Stimulated activated CD4-positive, alpha-beta T cell treated with anti-CD3 and anti-CD28 coated beads, Interleukin-4, amount 100 ng/mL, for 48 hours (primary cell): ENCODE data around the gene UMODL1.

Experiments
- DNase-seq, 2 donors: peaks; one replicate each; pipeline ENCODE4 v3.0.0-alpha.2; 2020; ENCODE audit warnings: low read depth in 2 of 2

UMODL1 gene, protein sequence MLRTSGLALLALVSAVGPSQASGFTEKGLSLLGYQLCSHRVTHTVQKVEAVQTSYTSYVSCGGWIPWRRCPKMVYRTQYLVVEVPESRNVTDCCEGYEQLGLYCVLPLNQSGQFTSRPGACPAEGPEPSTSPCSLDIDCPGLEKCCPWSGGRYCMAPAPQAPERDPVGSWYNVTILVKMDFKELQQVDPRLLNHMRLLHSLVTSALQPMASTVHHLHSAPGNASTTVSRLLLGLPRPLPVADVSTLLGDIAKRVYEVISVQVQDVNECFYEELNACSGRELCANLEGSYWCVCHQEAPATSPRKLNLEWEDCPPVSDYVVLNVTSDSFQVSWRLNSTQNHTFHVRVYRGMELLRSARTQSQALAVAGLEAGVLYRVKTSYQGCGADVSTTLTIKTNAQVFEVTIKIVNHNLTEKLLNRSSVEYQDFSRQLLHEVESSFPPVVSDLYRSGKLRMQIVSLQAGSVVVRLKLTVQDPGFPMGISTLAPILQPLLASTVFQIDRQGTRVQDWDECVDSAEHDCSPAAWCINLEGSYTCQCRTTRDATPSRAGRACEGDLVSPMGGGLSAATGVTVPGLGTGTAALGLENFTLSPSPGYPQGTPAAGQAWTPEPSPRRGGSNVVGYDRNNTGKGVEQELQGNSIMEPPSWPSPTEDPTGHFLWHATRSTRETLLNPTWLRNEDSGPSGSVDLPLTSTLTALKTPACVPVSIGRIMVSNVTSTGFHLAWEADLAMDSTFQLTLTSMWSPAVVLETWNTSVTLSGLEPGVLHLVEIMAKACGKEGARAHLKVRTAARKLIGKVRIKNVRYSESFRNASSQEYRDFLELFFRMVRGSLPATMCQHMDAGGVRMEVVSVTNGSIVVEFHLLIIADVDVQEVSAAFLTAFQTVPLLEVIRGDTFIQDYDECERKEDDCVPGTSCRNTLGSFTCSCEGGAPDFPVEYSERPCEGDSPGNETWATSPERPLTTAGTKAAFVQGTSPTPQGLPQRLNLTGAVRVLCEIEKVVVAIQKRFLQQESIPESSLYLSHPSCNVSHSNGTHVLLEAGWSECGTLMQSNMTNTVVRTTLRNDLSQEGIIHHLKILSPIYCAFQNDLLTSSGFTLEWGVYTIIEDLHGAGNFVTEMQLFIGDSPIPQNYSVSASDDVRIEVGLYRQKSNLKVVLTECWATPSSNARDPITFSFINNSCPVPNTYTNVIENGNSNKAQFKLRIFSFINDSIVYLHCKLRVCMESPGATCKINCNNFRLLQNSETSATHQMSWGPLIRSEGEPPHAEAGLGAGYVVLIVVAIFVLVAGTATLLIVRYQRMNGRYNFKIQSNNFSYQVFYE

DNA sequence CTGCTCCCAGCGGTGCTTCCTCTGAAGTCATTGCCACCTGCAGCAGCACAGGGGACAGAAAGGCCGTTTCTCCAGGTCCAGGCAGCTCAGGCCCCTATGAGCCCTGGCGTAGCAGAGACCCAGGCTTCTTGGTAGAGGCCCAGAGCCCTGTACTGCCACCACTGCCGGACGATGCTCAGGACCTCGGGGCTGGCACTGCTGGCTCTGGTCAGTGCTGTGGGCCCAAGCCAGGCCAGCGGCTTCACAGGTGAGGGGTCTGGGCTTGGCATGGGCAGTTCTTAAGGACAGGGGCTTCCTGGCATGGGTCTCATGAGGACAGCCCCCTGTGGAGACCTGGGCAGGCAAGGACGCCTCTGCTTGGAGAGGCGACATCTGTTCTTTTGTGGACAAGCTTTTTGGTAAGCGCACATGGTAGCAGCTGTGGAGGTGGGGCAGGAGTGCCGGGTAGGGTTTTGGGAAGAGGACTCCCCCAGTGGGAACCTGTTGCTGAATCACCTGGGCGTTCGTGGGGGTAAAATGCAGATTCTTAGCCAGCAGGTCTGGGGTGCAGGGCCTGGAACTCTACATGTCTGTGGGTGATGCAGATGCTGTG, at the start of gene UMODL1:
Gene UMODL1 (plus strand): TSS at position 172 of the 592 bp plus-strand sequence. CDS start 0 bp downstream, at position 172.
- DNase-seq, result no peak

DNA sequence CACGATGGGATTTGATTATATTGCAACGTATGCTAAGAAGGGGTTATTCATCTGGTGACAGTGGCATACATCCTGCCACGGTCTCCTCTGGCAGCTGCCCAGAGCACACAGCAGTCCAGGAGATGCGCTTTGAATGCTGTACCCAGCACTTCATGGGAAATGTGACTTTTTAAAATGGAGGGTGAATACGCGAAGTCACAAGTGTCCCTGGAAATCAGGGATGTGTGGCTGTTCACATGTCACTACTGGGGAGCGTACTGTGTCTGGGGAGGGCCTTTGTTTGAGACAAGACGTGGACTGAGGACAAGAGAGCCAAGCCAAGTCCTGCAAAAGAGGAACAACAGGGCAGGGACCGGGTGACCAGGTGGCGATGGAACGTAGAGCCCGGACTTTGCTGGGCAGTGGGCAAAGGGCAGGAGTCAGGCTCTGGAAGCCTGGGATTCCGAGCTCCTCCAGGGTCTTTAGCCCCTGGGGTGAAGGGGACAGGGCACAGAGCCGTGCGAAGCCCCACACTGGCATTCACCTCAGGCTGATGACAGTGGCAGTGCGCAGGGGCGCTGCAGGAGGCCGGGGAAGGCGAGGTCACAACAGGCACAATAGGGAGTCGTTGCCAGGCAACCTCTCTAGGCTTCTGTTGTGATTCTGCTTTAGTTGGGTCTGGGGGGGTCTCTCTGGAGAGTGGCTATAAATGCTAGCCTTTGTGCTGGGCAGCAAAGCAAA, 49.6 kb upstream of the UMODL1 start:
- DNase-seq, result no peak

DNA sequence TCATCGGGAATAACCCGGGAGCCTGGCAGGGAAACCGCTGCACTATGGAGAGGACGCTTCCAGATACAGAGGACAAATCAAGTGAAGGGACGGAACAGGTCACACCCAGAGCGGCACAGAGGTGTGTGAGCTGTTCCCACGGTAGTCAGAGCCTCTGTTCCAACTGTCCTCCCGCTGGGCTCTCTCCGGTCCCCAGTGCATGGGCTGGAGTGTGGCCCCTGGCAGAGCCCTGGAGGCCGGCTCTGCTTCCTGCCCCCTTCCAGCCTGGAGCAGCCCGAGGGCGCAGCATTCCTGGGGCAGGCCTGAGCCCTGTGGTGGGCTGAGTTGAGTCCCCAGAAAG, 49.1 kb upstream of the UMODL1 start:
- DNase-seq, result no peak

DNA sequence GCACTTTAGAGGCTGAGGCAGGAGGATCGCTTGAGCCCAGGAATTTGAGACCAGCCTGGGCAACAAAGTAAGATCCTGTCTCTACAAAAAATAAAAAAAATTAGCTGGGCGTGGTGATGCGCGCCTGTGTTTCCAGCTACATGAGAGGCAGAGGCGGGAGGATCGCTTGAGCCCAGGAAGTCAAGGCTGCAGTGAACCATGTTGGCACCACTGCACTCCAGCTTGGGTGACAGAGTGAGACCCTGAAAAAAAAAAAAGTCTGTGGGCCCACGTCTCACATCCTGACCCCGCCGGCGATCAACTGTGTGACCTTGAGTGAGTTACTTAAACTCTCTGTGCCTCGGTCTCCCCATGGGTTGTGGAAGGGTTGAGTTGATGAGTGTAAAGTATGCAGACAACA, 48.2 kb upstream of the UMODL1 start:
- DNase-seq, result no peak

DNA sequence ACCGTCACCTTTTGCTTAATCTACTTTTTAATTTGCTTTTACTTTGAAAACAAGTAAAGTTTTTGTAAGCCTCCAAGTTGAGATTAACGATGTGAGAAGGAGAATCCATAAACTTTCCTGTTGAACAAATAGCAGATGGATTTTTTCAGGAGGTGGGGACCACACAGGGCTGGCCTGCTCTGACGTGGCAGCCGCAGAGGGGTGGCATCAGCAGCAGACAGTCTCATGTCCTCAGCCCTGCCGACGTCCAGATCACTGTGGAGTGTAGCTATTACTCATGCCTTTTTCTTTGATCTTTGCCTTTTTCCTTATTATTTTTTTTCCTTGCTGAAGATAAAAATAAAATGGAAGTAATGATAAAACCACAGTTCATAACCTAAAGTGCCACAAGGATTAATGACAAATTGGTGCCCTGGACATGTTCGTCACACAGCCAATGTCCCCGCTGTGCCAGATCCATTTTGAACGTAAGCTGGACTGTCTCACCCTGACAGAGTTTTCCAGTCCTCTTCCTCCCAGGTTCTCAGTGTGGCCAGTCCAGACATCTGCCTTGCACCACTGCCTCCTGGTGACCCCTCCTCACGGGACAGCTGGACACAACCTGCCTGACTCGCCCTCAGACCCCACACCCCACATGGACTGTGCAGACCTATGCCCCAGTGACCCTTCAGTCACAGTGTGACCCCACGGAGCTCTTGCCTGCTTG, 45.6 kb upstream of the UMODL1 start:
- no peak for DNase-seq

DNA sequence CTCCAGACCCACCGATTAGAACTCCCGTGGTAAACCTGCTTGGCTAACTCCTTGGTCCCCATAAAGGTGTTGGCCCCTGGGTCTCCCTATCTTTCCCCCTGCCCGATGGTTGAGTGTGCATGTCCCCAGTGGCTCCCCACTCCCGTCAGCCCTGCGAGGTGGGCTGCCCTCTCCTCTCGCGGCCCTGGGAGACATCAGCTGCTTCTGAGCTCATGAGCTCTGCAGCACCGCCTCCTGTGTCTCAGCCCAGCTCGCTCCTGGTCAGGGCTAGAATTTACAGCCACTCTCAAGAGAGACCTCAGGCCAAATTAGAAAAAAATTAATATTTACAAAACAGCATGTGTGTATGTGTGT, 45.1 kb upstream of the UMODL1 start:
- no peak for DNase-seq

DNA sequence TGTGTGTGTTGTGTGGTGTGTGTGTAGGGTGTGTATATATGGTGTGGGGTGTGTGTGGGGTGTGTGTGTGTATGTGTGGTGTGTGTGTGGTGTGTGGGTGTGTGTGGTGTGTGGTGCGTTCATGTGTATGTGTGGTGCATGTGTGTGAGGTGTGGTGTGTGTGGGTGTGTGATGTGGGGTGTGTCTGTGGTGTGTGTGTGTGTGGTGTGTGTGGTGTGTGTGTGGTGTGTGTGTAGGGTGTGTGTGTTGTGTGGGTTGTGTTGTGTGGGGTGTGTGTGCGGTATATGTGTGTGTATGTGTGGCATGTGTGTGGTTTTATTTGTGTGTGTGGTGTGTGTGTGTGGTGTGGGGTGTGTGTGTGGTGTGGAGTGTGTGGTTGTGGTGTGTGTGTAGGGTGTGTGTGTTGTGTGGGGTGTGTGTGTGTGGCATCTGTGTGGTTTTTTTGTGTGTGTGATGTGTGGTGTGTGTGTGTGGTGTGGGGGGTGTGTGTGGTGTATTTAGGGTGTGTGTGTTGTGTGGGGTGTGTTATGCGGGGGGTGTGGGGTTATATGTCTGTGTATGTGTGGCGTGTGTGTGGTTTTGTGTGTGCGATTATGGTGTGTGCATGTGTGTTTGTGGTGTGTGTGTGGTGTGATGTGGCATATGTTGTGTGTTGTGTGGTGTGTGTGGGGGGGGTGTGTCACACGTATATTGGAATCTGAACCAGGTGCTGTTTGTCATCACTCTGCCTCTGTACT, 43.9 kb upstream of the UMODL1 start:
- DNase-seq, result no peak

DNA sequence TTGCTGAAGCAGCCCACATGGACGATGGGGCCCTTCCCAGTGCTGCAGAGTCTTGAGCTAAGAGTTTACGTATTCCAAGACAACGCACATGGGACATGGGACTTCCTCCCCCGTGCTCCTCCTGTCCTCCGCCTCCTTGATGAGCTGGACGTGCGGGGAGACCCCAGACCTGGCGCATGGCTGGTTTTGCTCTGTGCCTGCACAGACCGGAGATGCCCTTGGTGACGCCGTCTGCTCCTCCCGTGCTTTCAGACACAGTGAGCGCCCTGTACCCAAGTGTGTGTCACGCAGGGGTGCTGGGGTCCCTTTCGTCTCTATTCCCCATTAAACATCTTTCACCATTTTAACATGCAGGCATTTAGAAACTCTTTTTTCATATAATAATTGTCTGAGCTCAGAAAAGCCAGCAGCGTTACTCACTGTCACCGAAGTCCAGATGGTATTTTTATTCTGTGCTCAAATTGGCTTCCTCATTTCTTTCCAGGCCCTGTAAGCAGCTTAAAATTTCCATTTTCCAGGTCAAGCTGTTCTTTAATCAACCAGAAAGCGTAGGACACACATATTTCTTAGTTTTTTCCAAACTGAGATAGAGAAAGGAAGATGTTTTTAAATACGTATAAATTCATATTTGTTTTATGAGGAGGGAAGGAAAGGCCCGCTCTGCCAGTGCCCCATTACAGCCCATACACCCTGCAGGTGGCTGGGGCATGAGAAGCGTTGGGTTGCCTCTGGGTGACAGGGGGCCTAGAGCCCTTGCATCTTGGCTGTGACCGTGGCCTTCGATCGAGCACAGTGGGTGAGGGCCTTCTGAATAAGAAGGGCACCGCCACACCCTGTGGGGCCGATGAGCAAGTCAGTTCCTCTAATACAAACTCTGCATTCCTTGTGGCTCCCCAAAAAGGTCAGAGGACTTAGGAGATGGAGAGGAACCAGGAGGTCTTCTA, 43.0 kb upstream of the UMODL1 start:
- no peak for DNase-seq

DNA sequence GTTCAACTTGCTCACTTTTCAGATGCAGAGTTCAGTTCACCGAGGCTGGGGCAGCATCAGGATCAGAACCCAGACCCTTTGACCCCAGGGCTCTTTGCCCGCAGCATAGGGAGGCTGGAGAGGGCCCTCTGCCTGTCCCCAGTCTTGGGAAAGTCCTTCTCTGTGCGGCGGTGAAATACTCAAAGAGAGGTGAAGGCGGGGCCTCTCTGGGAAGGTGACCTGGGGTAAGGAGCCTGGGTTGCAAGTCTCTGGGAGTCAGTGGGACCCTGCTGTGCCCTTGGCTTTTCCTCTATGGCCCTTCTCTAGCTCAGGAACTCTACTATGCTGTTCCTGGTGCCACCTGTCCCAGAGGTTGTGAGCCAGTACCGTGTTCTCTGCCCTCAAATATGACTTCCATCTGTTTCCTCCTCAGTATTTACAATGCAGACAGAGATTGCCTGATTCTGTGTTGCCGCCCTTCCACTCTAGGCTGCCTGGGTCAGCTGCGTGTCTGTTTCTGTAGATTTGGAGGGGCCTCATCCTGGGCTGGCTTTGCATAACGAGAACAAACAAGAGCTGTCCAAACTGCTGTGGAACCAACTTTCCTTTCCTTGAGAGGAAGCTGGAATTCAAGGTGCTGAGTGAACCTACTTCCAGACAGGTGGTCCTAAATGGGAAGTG, 42.2 kb upstream of the UMODL1 start:
- no peak for DNase-seq

DNA sequence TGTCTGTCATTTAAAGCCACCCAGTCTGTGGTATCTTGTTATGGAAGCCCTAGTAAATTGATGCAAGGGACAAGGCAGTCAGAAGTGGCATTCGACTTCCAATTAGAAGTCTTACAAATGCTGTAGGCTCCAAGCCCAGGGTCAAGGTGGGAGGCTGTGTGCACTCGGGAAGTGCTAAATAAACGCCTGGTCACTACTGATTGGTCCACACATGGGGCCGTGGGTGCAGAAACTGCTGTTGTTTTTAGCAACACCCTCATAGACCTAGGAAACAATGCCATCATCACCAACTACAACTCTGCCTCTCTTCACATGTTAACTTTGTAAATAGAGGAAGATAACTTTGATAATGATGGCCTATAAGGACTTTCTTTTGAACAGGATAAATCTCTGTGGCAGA, 40.8 kb upstream of the UMODL1 start:
- no peak for DNase-seq

DNA sequence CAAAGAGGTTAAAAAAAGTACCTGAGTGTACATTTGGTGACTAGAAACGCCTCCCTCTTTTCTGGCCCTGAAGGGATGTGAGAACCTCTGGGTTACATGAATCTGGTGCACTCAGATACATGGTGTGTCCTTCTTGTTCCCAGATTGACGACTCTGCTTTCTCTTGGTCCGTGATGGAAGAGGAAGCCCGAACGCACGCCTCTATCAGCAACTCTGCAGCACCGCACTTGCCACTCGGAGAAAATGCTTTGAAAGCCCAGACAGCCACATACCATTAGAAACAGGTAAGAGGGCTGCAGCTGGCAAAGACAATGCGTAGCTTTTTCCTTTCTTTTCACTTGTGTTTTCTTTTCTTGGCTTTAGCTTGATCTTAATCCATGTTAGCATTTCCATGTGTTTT, 39.9 kb upstream of the UMODL1 start:
- no peak for DNase-seq

DNA sequence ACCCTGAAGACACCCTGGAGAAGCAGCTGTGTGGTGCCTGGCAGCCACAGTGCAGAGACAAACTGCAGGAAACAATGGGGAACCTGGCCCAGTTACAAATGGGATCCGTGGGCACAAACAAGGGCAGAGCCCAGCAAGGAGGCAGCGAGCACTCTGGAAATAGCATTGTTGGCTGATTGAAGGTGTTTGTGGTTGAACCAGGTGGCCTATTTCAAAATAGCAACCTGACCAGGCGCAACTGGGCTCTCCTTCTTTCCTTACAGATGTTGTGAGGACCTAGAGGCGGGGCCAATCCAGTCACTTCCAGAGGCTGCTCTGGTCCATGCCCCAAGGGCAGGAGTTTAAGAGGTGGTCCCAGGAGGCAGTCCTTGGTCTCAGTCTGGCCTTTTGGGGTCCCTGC, 39.3 kb upstream of the UMODL1 start:
- DNase-seq, result no peak

DNA sequence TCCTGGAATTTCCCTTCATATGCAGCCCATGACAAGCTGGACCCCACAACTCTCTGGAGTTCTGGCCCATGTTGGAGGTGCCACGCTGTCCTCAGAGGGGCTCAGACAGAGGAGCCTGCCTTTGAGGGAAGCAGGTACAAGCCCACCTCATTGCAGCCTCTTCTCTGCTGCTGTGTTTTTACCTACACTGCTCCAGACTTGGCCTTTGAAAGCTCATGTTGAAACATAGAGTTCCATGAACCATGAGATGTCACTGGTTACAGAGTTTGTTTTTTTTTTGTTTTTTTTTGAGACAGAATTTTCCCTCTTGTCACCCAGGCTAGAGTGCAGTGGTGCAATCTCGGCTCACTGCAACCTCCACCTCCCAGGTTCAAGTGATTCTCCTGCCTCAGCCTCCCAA, 38.9 kb upstream of the UMODL1 start:
- DNase-seq, result no peak

DNA sequence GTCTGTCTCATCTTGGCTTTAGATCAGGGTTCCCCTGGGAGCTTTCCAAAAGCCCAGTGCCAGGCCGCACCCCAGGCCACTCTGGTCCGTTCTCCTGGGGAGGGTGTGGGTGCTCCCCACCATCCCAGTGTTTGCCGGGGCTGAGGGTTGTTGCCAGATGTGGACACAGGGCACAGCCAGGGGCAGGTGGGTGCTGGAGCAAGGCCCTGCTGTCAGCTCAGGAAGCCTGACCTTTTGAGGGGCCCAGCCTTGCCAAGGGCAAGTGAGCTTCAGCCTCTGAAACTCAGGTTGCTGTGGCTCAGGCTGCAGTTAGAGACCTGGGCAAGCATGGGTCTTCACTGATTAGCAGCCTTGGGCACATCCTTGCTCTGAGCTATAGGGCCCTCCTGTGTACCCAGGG, 38.1 kb upstream of the UMODL1 start:
- DNase-seq, result no peak

DNA sequence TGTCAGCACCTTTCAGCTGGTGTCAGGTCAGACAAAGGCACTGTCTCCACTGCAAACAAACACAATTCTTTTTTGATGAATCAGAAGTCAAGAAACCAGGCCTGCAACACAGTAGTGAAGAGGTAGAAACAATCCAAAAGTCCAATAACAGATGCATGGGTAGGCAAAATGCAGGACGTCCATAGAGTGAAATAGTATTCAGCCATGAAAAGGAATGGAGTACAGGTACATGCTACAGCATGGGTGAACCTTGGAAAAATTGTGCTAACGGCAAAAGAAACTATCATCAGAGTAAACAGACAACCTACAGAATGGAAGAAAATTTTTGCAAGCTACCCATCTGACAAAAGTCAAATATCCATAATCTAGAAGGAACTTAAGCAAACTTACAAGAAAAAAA, 34.8 kb upstream of the UMODL1 start:
- no peak for DNase-seq

DNA sequence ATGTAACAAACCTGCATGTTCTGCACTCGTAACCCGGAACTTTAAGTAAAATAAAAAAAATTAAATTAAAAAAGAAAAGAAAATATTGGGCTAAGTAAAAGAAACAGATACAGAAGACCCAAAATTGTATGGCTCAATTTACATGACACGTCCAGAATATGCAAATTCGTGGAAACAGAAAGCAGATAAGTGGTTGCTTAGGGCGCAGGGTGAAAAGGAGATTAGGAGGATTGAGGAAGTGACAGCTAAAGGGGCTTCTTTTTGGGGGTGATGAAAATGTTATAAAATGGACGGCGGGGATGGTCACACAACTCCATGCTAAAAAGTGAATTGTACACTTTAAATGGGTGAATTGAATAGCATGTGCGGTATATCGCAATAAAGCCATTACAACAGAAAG, 33.6 kb upstream of the UMODL1 start:
- no peak for DNase-seq

DNA sequence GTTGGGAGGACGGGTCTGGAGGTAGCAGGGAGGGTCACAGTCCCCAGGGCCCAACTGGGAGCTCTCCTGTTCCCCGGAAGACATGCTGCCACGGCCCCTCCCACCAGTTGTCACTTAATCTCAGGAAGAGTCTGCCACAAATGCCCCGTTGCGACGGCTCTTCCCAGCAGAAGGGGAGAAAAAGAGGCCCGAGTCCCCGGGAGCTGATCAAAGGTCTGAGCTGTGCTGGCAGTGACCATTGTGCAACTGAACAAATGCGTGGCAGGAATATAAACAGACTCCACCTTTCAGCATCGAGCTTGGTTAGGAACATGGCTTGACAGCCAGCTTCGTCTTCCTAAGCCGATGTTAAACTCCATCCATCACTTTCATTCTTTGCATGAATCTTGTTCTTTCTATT, 33.2 kb upstream of the UMODL1 start:
- DNase-seq, result no peak

DNA sequence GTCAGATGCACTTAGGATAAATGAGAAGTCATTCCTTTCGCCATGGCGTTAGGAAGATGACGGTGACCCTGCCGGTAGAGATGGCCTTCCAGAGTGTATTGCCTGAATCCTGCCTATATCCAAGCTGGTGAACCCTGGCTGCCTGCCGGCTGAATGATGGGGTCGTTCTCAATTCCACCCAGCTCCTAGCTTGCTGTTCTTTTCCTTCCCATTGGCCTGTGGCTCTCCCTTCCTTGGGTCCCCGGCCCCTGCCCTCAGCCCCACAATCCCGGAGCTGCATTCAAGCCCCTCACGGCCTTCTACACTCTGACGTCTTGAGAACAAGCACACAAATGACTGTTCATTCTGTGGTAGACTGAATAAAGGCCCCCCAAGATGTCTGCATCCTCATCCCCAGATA, 32.7 kb upstream of the UMODL1 start:
- no peak for DNase-seq
